Stimulated activated naive CD8-positive, alpha-beta T cell treated with anti-CD3 and anti-CD28 coated beads, Interleukin-15, amount 100 ng/mL, for 72 hours (primary cell): ENCODE data around the gene CSNK1G3.
A peak's percentile ranks its signal among the peaks of the same experiment; 100 is the strongest.

Source experiments
- ATAC-seq: fragments of 150-1000 bp; cut with Tn5 transposase; 2 replicates; pipeline ENCODE4 v1.10.0; 2021; ENCODE audit warnings: mild to moderate bottlenecking, moderate library complexity
- DNase-seq, 2 donors: peaks; one replicate each; pipeline ENCODE4 v3.0.0; 2021 to 2022
- H3K27ac Mint-ChIP-seq, 2 donors: one replicate each; pipeline ENCODE4 v1.8.0; 2022; ENCODE audit warnings: mild to moderate bottlenecking in 2 of 2, mixed read lengths in 2 of 2, moderate library complexity in 2 of 2
- H3K27me3 Mint-ChIP-seq: one replicate; pipeline ENCODE4 v1.8.0; 2022; ENCODE audit warnings: mixed read lengths
- H3K4me1 Mint-ChIP-seq: one replicate; pipeline ENCODE4 v1.8.0; 2022; ENCODE audit warnings: mild to moderate bottlenecking, mixed read lengths
- H3K4me3 Mint-ChIP-seq, 2 donors: one replicate each; pipeline ENCODE4 v1.8.0; 2022; ENCODE audit warnings: mild to moderate bottlenecking in 2 of 2, mixed read lengths in 2 of 2, moderate library complexity in 1 of 2
- H3K9me3 Mint-ChIP-seq, 2 donors: one replicate each; pipeline ENCODE4 v1.8.0; 2022; ENCODE audit warnings: mixed read lengths in 2 of 2

CSNK1G3 gene

GRCh38 chr5:123535648-123536047 lies 23.7 kb downstream of the CSNK1G3 start:
- no peak for DNase-seq
- H3K4me1 Mint-ChIP-seq: peaks cover 34% of the 10 kb centered on the region

GRCh38 chr5:123537256-123537655 lies 25.3 kb downstream of the CSNK1G3 start:
- Mint-ChIP-seq H3K4me3 (no peak overlapping the region), H3K27me3 (no peaks in the 10 kb centered on the region), H3K4me1 (peaks cover 34% of the 10 kb centered on the region), H3K27ac (no peak overlapping the region), H3K9me3 (no peaks in the 10 kb centered on the region)
- no peak for DNase-seq
- ATAC-seq: no peak

More at GRCh38 chr5:123535648-123536047, 23.7 kb downstream of the CSNK1G3 start:
- Mint-ChIP-seq H3K9me3 (no peaks in the 10 kb centered on the region), H3K4me3 (no peak overlapping the region), H3K27me3 (no peaks in the 10 kb centered on the region), H3K27ac (no peak overlapping the region)
- ATAC-seq: no peak

- ATAC-seq (no peak), DNase-seq (no peak)
- Mint-ChIP-seq H3K9me3 (no peaks in the 10 kb centered on the region), H3K27me3 (no peaks in the 10 kb centered on the region), H3K4me1 (peaks cover 39% of the 10 kb centered on the region), H3K27ac (no peak overlapping the region), H3K4me3 (no peak overlapping the region)
Measured at GRCh38 chr5:123537845-123538244, 25.9 kb downstream of the CSNK1G3 start.

- DNase-seq (no peak), ATAC-seq (no peak)
- H3K4me1 Mint-ChIP-seq: peaks cover 45% of the 10 kb centered on the region
- H3K9me3 Mint-ChIP-seq: no peaks in the 10 kb centered on the region
- H3K27me3 Mint-ChIP-seq: no peaks in the 10 kb centered on the region
- peak overlapping the region in 1 of 2 donors; percentile 48 for H3K27ac Mint-ChIP-seq
- no peak overlapping the region for H3K4me3 Mint-ChIP-seq
Measured at GRCh38 chr5:123538670-123539459, 26.9 kb downstream of the CSNK1G3 start.

- Mint-ChIP-seq H3K27ac (no peak overlapping the region), H3K4me3 (no peak overlapping the region), H3K27me3 (no peaks in the 10 kb centered on the region), H3K9me3 (no peaks in the 10 kb centered on the region), H3K4me1 (peaks cover 48% of the 10 kb centered on the region)
- DNase-seq (no peak), ATAC-seq (no peak)
Measured at GRCh38 chr5:123540534-123540933, 28.6 kb downstream of the CSNK1G3 start.

- Mint-ChIP-seq H3K27ac (no peak overlapping the region), H3K9me3 (no peaks in the 10 kb centered on the region), H3K27me3 (no peaks in the 10 kb centered on the region), H3K4me1 (peaks cover 44% of the 10 kb centered on the region), H3K4me3 (no peak overlapping the region)
- no peak for DNase-seq
- ATAC-seq: no peak
Measured at GRCh38 chr5:123543438-123543837, 31.5 kb downstream of the CSNK1G3 start.

GRCh38 chr5:123545506-123545905 lies 33.5 kb downstream of the CSNK1G3 start:
- Mint-ChIP-seq H3K27ac (no peak overlapping the region), H3K27me3 (no peaks in the 10 kb centered on the region), H3K9me3 (no peaks in the 10 kb centered on the region), H3K4me3 (no peak overlapping the region), H3K4me1 (peaks cover 46% of the 10 kb centered on the region)
- ATAC-seq (no peak), DNase-seq (peak in 1 of 2 donors; percentile 15)

- Mint-ChIP-seq H3K27ac (no peak overlapping the region), H3K4me3 (no peak overlapping the region), H3K9me3 (no peaks in the 10 kb centered on the region), H3K27me3 (no peaks in the 10 kb centered on the region), H3K4me1 (peaks cover 49% of the 10 kb centered on the region)
- DNase-seq (no peak), ATAC-seq (no peak)
Measured at GRCh38 chr5:123546657-123547056, 34.7 kb downstream of the CSNK1G3 start.

GRCh38 chr5:123549256-123549904 lies 37.4 kb downstream of the CSNK1G3 start:
- ATAC-seq: peak; percentile 100
- Mint-ChIP-seq H3K4me1 (peaks cover 28% of the 10 kb centered on the region), H3K27me3 (no peaks in the 10 kb centered on the region), H3K9me3 (no peaks in the 10 kb centered on the region), H3K4me3 (peak overlapping the region; percentile 61 to 68), H3K27ac (peak overlapping the region; percentile 97 to 98)
- peak; percentile 63 to 77 for DNase-seq

GRCh38 chr5:123554601-123555000 lies 42.6 kb downstream of the CSNK1G3 start:
- H3K9me3 Mint-ChIP-seq: no peaks in the 10 kb centered on the region
- no peak for ATAC-seq
- no peak overlapping the region for H3K27ac Mint-ChIP-seq
- no peaks in the 10 kb centered on the region for H3K27me3 Mint-ChIP-seq
- H3K4me3 Mint-ChIP-seq: no peak overlapping the region
- no peak for DNase-seq
- peaks cover 25% of the 10 kb centered on the region for H3K4me1 Mint-ChIP-seq

GRCh38 chr5:123557907-123558306 lies 45.9 kb downstream of the CSNK1G3 start:
- H3K4me3 Mint-ChIP-seq: no peak overlapping the region
- H3K4me1 Mint-ChIP-seq: peaks cover 21% of the 10 kb centered on the region
- H3K27ac Mint-ChIP-seq: no peak overlapping the region
- H3K9me3 Mint-ChIP-seq: no peaks in the 10 kb centered on the region
- H3K27me3 Mint-ChIP-seq: no peaks in the 10 kb centered on the region
- DNase-seq (no peak), ATAC-seq (no peak)

- ATAC-seq (peak; percentile 42), DNase-seq (no peak)
- Mint-ChIP-seq H3K4me3 (no peak overlapping the region), H3K27me3 (no peaks in the 10 kb centered on the region), H3K9me3 (no peaks in the 10 kb centered on the region), H3K27ac (peak overlapping the region; percentile 4 to 37), H3K4me1 (peaks cover 26% of the 10 kb centered on the region)
Measured at GRCh38 chr5:123558762-123559433, 46.9 kb downstream of the CSNK1G3 start.

- H3K4me3 Mint-ChIP-seq: no peak overlapping the region
- peaks cover 26% of the 10 kb centered on the region for H3K4me1 Mint-ChIP-seq
- no peaks in the 10 kb centered on the region for H3K27me3 Mint-ChIP-seq
- ATAC-seq (peak; percentile 65), DNase-seq (no peak)
- H3K27ac Mint-ChIP-seq: no peak overlapping the region
- no peaks in the 10 kb centered on the region for H3K9me3 Mint-ChIP-seq
Measured at GRCh38 chr5:123559434-123559775, 47.4 kb downstream of the CSNK1G3 start.

GRCh38 chr5:123561230-123561629 lies 49.3 kb downstream of the CSNK1G3 start:
- Mint-ChIP-seq H3K9me3 (peaks cover 8 to 11% of the 10 kb centered on the region in 2 donors), H3K27me3 (no peaks in the 10 kb centered on the region), H3K27ac (no peak overlapping the region), H3K4me1 (peaks cover 23% of the 10 kb centered on the region), H3K4me3 (no peak overlapping the region)
- DNase-seq (no peak), ATAC-seq (no peak)

GRCh38 chr5:123571927-123572326 lies 60.0 kb downstream of the CSNK1G3 start:
- H3K9me3 Mint-ChIP-seq: no peaks in the 10 kb centered on the region
- ATAC-seq (no peak), DNase-seq (no peak)
- H3K27me3 Mint-ChIP-seq: no peaks in the 10 kb centered on the region
- H3K4me1 Mint-ChIP-seq: peaks cover 23% of the 10 kb centered on the region
- H3K27ac Mint-ChIP-seq: no peak overlapping the region
- no peak overlapping the region for H3K4me3 Mint-ChIP-seq

GRCh38 chr5:123578390-123578789 lies 66.4 kb downstream of the CSNK1G3 start:
- Mint-ChIP-seq H3K27ac (no peak overlapping the region), H3K27me3 (no peaks in the 10 kb centered on the region), H3K9me3 (no peaks in the 10 kb centered on the region), H3K4me1 (no peaks in the 10 kb centered on the region), H3K4me3 (no peak overlapping the region)
- DNase-seq: no peak
- ATAC-seq: no peak
